Kidney (tissue), 14 donors: ENCODE results near the gene SRSF1. TPM values are rescaled to one million over a fixed set of nuclear protein-coding genes. Genes with fewer than 3 reads are reported as not detected.

ENCODE experiments used
- DNase-seq, 5 donors: peaks; one replicate each; pipeline ENCODE4 v3.0.0-alpha.2; 2013 to 2020
- FAIRE-seq: peaks from 2 replicates; lab custom pipeline; 2012; peaks lifted over from hg19 to GRCh38; lab: Jason Lieb, UNC
- H3K27ac ChIP-seq, 2 donors: one replicate each; pipeline ENCODE4 v1.7.0; 2013; ENCODE audit warnings: low read depth in 2 of 2, low read length in 2 of 2, inconsistent platforms in 1 of 2
- H3K27me3 ChIP-seq: one replicate; pipeline ENCODE4 v1.7.1; 2013; ENCODE audit warnings: low read length, inconsistent platforms; ENCODE audit not compliant: control insufficient read depth, insufficient read depth
- H3K36me3 ChIP-seq, 3 donors: one replicate each; pipeline versions ENCODE4 v1.7.0 to v1.7.1; 2013; ENCODE audit warnings: low read length in 3 of 3, control low read depth in 1 of 3, inconsistent platforms in 1 of 3; ENCODE audit not compliant: insufficient read depth in 3 of 3, control insufficient read depth in 2 of 3
- H3K4me1 ChIP-seq, 3 donors: one replicate each; pipeline versions ENCODE4 v1.7.0 to v1.7.1; 2013; ENCODE audit warnings: low read length in 3 of 3, inconsistent platforms in 1 of 3, low read depth in 1 of 3; ENCODE audit not compliant: control insufficient read depth in 2 of 3, insufficient read depth in 2 of 3
- H3K4me3 ChIP-seq, 3 donors: one replicate each; pipeline versions ENCODE4 v1.7.0 to v1.8.1; 2013; ENCODE audit warnings: low read length in 3 of 3, control low read depth in 1 of 3, inconsistent platforms in 1 of 3
- H3K9ac ChIP-seq, 3 donors: one replicate each; pipeline versions ENCODE4 v1.7.0 to v1.7.1; 2013; ENCODE audit warnings: low read length in 3 of 3, control low read depth in 1 of 3, inconsistent platforms in 1 of 3
- H3K9me3 ChIP-seq, 3 donors: one replicate each; pipeline versions ENCODE4 v1.7.0 to v1.7.1; 2013; ENCODE audit warnings: low read length in 3 of 3, control low read depth in 1 of 3, inconsistent platforms in 1 of 3; ENCODE audit not compliant: control insufficient read depth in 2 of 3, insufficient read depth in 1 of 3
- intact Hi-C: fragments of 100-400 bp; cut with DNase I; formaldehyde crosslinking; loops from one replicate; pipeline ENCODE4 v1.11.1; 2022
- polyA plus RNA-seq: library from polyadenylated mRNA; stranded (reverse); fragments of 350-450 nt; fragmentation: Illumina TruSeq; extraction: RNeasy Lipid Tissue Mini Kit (QIAGEN cat#74804); gene quantifications from one replicate; pipeline ENCODE4 v1.2.3, GENCODE V29; 2014; ENCODE audit warnings: low read depth, low replicate concordance; ENCODE audit not compliant: insufficient read depth
- total RNA-seq: library from RNA; stranded (reverse); fragmentation: NEBNext Ultra II Directional; extraction: Animal tissue kit (Norgen Biotek cat#: 25700); gene quantifications from one replicate; pipeline ENCODE4 v1.2.1, GENCODE V29; 2021
- TF ChIP-seq, protein P1 (sequence below): IDR thresholded peaks from 3 replicates; pipeline ENCODE4 v1.5.1; 2012; ENCODE audit warnings: mild to moderate bottlenecking, moderate library complexity, borderline replicate concordance; ENCODE audit not compliant: insufficient read depth; ENCODE audit errors: extremely low read depth
- donor health status: control.
- donor health status: control.
- donor health status: control.
- donor health status: control.
- donor health status: control.
- donor health status: DM: yes; HTN: yes; CAD: no.
- donor health status: Normal renal cell carcinoma (clear cell type).

The SRSF1 gene
- total and polyA plus RNA-seq, 2 donors from 2014 or later = 69.8 to 177 TPM

DNA sequence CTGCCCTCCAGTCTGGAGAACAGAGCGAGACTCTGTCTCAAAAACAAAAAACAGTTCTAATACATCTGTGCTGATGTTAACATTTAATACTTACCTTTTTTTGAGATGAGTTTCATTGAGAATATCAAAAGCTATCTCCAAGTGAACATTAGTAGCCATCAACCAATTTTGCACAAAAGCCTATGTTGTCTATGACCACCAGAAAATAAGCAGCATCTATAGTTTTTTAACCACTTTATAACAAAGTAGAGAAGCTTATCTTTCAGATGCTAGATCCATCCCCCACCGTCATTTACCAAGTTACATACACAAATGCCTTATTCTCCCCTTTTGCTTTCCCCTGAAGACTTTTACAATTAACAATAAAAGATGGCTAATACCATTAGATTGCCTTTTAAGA, 4.1 kb downstream of the SRSF1 start:
- peaks cover 14 to 43% (median 34%) of the 10 kb centered on the region in 3 donors for H3K36me3 ChIP-seq
- FAIRE-seq = no peak
- peaks cover 7 to 26% (median 24%) of the 10 kb centered on the region in 3 donors for H3K4me1 ChIP-seq
- H3K27ac ChIP-seq = no peak overlapping the region
- TF ChIP-seq, protein P1, sequence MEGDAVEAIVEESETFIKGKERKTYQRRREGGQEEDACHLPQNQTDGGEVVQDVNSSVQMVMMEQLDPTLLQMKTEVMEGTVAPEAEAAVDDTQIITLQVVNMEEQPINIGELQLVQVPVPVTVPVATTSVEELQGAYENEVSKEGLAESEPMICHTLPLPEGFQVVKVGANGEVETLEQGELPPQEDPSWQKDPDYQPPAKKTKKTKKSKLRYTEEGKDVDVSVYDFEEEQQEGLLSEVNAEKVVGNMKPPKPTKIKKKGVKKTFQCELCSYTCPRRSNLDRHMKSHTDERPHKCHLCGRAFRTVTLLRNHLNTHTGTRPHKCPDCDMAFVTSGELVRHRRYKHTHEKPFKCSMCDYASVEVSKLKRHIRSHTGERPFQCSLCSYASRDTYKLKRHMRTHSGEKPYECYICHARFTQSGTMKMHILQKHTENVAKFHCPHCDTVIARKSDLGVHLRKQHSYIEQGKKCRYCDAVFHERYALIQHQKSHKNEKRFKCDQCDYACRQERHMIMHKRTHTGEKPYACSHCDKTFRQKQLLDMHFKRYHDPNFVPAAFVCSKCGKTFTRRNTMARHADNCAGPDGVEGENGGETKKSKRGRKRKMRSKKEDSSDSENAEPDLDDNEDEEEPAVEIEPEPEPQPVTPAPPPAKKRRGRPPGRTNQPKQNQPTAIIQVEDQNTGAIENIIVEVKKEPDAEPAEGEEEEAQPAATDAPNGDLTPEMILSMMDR = no peak
- H3K4me3 ChIP-seq = no peak overlapping the region
- DNase-seq = no peak
- no peak overlapping the region for H3K9ac ChIP-seq
- H3K27me3 ChIP-seq = no peaks in the 10 kb centered on the region
- no peaks in the 10 kb centered on the region for H3K9me3 ChIP-seq
- intact Hi-C loops = loop anchor here (5.0 kb wide), 1 partner anchor 146 kb away; no protein-coding TSS in a partner anchor

DNA sequence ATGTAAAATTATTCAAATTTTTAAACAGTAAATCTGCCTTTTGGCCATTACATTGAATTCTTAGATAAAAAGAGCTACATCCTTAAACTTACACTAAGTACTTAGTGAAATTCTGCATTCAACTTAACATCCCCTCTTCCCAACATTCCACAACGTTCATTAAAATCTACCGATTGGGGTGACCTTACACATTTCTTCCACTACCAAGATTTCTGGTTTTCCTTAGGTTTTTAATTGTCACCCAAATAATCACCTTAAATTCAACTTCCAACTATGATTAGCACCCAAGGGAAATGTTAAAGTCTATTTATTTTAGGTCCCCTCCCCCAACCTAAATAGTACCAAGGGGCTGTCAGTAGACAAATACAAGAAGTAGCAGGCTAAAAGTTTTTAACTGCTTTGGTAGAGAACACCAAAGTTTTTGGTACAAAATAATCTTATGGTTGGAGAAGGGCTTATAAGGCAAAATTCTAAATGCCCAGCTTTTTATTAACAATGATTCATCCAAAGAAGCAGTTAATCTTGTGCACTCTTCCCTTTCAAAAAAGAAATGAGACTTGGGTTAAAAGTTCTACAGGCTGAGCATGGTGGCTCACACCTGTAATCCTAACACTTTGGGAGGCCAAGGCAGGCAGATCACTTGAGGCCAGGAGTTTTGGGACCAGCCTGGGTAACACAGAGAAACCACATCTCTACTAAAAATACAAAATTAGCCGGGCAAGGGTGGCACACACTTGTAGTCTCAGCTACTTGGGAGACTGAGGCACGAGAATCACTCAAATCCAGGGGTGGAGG, 4.7 kb downstream of the SRSF1 start:
- H3K4me1 ChIP-seq = peaks cover 7 to 26% (median 21%) of the 10 kb centered on the region in 3 donors
- DNase-seq (no peak), FAIRE-seq (no peak)
- no peak overlapping the region for H3K27ac ChIP-seq
- no peaks in the 10 kb centered on the region for H3K9me3 ChIP-seq
- H3K36me3 ChIP-seq = peaks cover 16 to 43% (median 34%) of the 10 kb centered on the region in 3 donors
- H3K4me3 ChIP-seq = no peak overlapping the region
- TF ChIP-seq, protein P1 = no peak
- intact Hi-C loops = loop anchor here (5.0 kb wide), 1 partner anchor 145 kb away; no protein-coding TSS in a partner anchor
- no peaks in the 10 kb centered on the region for H3K27me3 ChIP-seq
- H3K9ac ChIP-seq = no peak overlapping the region

DNA sequence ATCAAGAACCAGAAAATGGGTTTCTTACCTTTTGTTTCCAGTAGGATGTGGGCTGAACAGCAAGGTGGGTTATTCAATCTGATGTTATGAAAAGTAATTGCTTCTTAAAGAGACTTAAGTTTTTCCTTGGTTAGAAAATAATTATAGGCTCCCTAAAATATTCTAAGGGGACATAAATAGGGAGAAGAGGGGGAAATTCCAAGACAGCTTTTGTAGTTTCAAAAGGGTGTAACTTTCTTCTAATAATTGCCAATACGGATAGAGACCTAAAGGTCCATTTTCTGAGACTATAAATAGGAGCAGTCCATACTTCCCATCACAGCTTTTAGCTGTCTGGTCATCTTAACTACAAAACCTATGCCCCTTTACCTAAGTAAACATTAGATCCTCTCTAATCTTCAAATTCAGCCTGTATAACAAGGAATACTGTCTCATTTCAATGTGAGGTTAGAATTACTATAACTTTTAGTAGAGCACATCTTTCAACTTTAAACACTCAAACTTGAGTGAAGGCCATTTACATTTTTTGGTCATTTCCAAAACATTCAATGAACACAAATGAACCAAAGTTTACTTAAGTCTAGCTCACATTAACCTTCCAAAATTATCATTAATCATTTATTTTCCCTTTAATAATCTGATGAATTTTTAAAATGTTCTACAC, 5.5 kb downstream of the SRSF1 start:
- Histone ChIP-seq H3K9me3 (no peaks in the 10 kb centered on the region), H3K4me1 (peaks cover 7 to 26% (median 21%) of the 10 kb centered on the region in 3 donors), H3K27ac (no peak overlapping the region), H3K36me3 (peaks cover 16 to 43% (median 34%) of the 10 kb centered on the region in 3 donors), H3K27me3 (no peaks in the 10 kb centered on the region), H3K4me3 (no peak overlapping the region), H3K9ac (no peak overlapping the region)
- DNase-seq = no peak
- intact Hi-C loops = loop anchor here (5.0 kb wide), 1 partner anchor 144 kb away; no protein-coding TSS in a partner anchor
- TF ChIP-seq, protein P1 = no peak
- FAIRE-seq = no peak
